Smooth muscle cell (in vitro differentiated cells): ENCODE results near the gene FGF19. TPM values are rescaled to one million over a fixed set of nuclear protein-coding genes. Genes with fewer than 3 reads are reported as not detected.

Source experiments
- DNase-seq: peaks from one replicate; lab custom pipeline; 2025; ENCODE audit not compliant: unreplicated experiment; lab: John Stamatoyannopoulos, UW
- H2AFZ ChIP-seq: fragments of 200-600 bp; sonication (generic); 2 replicates; pipeline ENCODE4 v1.6.0; 2016; ENCODE audit warnings: antibody characterized with exemption, low read depth, mild to moderate bottlenecking
- H3F3A ChIP-seq: fragments of 200-600 bp; sonication (generic); 2 replicates; pipeline ENCODE4 v1.6.0; 2017; ENCODE audit warnings: antibody characterized with exemption, low read depth
- H3K27ac ChIP-seq: fragments of 200-600 bp; sonication (generic); 2 replicates; pipeline ENCODE4 v1.5.1; 2016; ENCODE audit warnings: low read depth, mild to moderate bottlenecking
- H3K27me3 ChIP-seq: fragments of 200-600 bp; sonication (generic); 2 replicates; pipeline ENCODE4 v1.6.1; 2016; ENCODE audit warnings: low read depth, mild to moderate bottlenecking
- H3K36me3 ChIP-seq: fragments of 200-600 bp; sonication (generic); 2 replicates; pipeline ENCODE4 v1.5.1; 2016; ENCODE audit warnings: low read depth
- H3K4me1 ChIP-seq: fragments of 200-600 bp; sonication (generic); 2 replicates; pipeline ENCODE4 v1.5.1; 2016; ENCODE audit warnings: low read depth
- H3K4me2 ChIP-seq: fragments of 200-600 bp; sonication (generic); 2 replicates; pipeline ENCODE4 v1.6.0; 2016; ENCODE audit warnings: mild to moderate bottlenecking
- H3K4me3 ChIP-seq: fragments of 200-600 bp; sonication (generic); 2 replicates; pipeline ENCODE4 v1.5.1; 2016; ENCODE audit warnings: mild to moderate bottlenecking
- H3K79me2 ChIP-seq: fragments of 200-600 bp; sonication (generic); 2 replicates; pipeline ENCODE4 v1.6.0; 2016; ENCODE audit warnings: low read depth, mild to moderate bottlenecking
- H3K9ac ChIP-seq: fragments of 200-600 bp; sonication (generic); 2 replicates; pipeline ENCODE4 v1.6.0; 2016; ENCODE audit warnings: low read depth
- H3K9me3 ChIP-seq: fragments of 200-600 bp; sonication (generic); replicated peaks from 2 replicates; pipeline ENCODE4 v1.5.1; 2016; ENCODE audit warnings: low read depth
- H4K20me1 ChIP-seq: fragments of 200-600 bp; sonication (generic); 2 replicates; pipeline ENCODE4 v1.6.0; 2016; ENCODE audit warnings: low read depth
- WGBS: methylation state at CpG from one replicate; pipeline ENCODE4 v1.1.7; 2016; ENCODE audit warnings: low lambda C conversion rate; 5-methylcytosine and 5-hydroxymethylcytosine counted together
- polyA plus RNA-seq: library from polyadenylated mRNA; unstranded; fragments of >200 nt; fragmentation: Nextera tagmentation; extraction: Ambion mirVana; gene quantifications from 2 replicates; pipeline ENCODE4 v1.2.1, GENCODE V29; 2016
- total RNA-seq: library from RNA; depleted of rRNA; stranded (reverse); fragments of >200 nt; gene quantifications from 2 replicates; pipeline ENCODE4 v1.2.3, GENCODE V29; 2014
- TF ChIP-seq, protein P1 (sequence below): fragments of 200-600 bp; sonication (generic); IDR thresholded peaks from 2 replicates; pipeline ENCODE4 v1.5.1; 2017; ENCODE audit warnings: borderline replicate concordance, mild to moderate bottlenecking, antibody characterized with exemption; ENCODE audit not compliant: insufficient read depth, poor library complexity, severe bottlenecking

The FGF19 gene
- total and polyA plus RNA-seq, 2 experiments from 2014 or later, result not detected

DNA sequence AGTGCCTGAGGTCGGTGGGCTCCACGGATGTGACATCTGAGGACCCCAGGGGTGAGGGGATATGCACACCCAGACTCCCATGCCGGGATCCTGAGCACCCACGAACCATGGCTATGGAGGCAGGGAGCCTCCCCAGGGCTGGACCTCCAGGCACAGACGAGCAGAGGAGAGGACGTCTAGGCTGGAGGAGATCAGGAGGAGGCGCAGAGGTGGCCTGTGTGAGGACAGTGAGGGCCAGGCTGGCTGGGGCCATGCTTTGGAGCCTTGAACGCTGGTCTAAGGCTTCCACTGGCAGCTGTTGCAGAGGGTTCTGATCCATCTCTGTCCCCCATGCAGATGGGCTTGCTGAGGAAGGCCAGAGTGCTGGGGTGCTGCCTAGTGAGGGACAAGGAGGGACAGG, 42.3 kb upstream of the FGF19 start:
- Histone ChIP-seq H2AFZ (no peak overlapping the region), H3K27ac (no peak overlapping the region), H3K4me3 (no peak overlapping the region), H3K9ac (no peak overlapping the region), H3K4me1 (peaks cover 7% of the 10 kb centered on the region), H3K36me3 (no peaks in the 10 kb centered on the region), H3K27me3 (no peaks in the 10 kb centered on the region), H3K9me3 (no peaks in the 10 kb centered on the region), H3K79me2 (no peaks in the 10 kb centered on the region), H3F3A (no peaks in the 10 kb centered on the region), H3K4me2 (no peak overlapping the region), H4K20me1 (no peaks in the 10 kb centered on the region)
- WGBS, result 84% methylated on average over 8 of the region's 8 CpGs
- TF ChIP-seq, protein P1, sequence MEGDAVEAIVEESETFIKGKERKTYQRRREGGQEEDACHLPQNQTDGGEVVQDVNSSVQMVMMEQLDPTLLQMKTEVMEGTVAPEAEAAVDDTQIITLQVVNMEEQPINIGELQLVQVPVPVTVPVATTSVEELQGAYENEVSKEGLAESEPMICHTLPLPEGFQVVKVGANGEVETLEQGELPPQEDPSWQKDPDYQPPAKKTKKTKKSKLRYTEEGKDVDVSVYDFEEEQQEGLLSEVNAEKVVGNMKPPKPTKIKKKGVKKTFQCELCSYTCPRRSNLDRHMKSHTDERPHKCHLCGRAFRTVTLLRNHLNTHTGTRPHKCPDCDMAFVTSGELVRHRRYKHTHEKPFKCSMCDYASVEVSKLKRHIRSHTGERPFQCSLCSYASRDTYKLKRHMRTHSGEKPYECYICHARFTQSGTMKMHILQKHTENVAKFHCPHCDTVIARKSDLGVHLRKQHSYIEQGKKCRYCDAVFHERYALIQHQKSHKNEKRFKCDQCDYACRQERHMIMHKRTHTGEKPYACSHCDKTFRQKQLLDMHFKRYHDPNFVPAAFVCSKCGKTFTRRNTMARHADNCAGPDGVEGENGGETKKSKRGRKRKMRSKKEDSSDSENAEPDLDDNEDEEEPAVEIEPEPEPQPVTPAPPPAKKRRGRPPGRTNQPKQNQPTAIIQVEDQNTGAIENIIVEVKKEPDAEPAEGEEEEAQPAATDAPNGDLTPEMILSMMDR, result no peak
- DNase-seq, result no peak

DNA sequence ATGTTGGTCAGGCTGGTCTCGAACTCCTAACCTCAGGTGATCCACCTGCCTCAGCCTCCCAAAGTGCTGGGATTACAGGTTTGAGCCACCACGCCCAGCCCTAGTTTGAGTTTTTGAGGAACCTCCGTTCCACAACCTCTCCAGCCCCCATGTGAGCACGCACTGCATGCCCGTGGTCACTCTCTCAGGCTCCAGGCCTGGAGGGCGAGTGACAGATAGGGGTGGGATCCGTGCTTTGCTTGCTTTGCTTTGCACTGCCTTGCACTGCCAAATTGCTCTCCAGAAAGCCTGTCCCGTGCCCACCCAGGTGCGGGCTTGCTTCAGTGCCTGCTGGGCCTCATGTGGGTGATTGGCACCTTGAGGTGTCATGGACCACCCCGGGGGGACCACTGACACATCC, 41.4 kb upstream of the FGF19 start:
- Histone ChIP-seq H3K4me1 (peaks cover 7% of the 10 kb centered on the region), H3K4me3 (no peak overlapping the region), H4K20me1 (no peaks in the 10 kb centered on the region), H3K27ac (peak overlapping the region; percentile 18), H3F3A (no peaks in the 10 kb centered on the region), H3K27me3 (no peaks in the 10 kb centered on the region), H3K36me3 (no peaks in the 10 kb centered on the region), H3K9me3 (no peaks in the 10 kb centered on the region), H3K79me2 (no peaks in the 10 kb centered on the region), H3K9ac (no peak overlapping the region), H3K4me2 (no peak overlapping the region), H2AFZ (no peak overlapping the region)
- TF ChIP-seq, protein P1, result no peak
- WGBS, result 82% methylated on average over 10 of the region's 10 CpGs
- no peak for DNase-seq

DNA sequence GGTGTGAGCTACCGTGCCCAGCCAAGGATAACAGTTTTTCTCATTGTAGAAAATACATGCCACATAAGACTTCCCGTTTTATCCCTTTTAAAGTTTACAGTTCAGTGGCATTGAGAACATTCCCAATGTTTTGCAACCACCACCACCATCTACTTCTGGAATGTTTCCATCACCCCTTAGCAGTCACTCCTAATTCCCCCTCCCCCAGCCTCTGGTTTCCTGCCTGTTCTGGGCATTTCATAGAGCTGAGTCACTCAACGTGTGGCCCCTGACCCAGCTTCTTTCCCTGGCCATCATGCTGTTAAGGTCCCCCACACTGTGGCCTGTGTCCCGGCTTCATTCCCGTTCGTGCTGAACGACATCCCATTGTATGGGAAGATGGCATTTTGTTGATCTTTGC, 40.6 kb upstream of the FGF19 start:
- no peak for DNase-seq
- Histone ChIP-seq H3K36me3 (no peaks in the 10 kb centered on the region), H3K27ac (peak overlapping the region; percentile 36), H3K27me3 (no peaks in the 10 kb centered on the region), H3F3A (no peaks in the 10 kb centered on the region), H3K4me2 (peak overlapping the region; percentile 45), H4K20me1 (no peaks in the 10 kb centered on the region), H3K4me3 (no peak overlapping the region), H3K4me1 (peaks cover 7% of the 10 kb centered on the region), H3K79me2 (no peaks in the 10 kb centered on the region), H3K9me3 (no peaks in the 10 kb centered on the region), H3K9ac (no peak overlapping the region), H2AFZ (no peak overlapping the region)
- WGBS, result 15% methylated on average over 7 of the region's 7 CpGs
- TF ChIP-seq, protein P1, result no peak

DNA sequence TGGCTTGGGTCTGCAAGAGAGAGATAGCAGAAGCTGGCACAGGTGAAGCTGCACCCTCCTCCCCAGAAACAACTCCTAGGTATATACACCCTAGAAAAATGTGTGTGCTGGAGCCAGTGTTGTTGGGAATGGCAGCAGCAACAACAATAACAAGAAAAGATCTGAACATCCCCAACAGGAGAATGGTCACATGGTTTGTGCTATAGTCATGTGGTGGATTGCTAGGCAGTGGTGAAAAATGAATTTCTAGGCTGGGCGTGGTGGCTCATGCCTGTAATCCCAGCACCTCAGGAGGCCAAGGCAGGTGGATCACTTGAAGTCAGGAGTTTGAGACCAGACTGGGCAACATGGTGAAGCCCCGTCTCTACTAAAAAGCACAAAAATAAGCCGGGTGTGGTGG, 31.0 kb upstream of the FGF19 start:
- H3K4me3 ChIP-seq, result no peak overlapping the region
- peaks cover 6% of the 10 kb centered on the region for H3K9me3 ChIP-seq
- H2AFZ ChIP-seq, result no peak overlapping the region
- no peaks in the 10 kb centered on the region for H3K36me3 ChIP-seq
- no peak overlapping the region for H3K27ac ChIP-seq
- no peaks in the 10 kb centered on the region for H3K27me3 ChIP-seq
- 99% methylated on average over 3 of the region's 3 CpGs for WGBS
- H3K9ac ChIP-seq, result no peak overlapping the region
- TF ChIP-seq, protein P1, result no peak
- no peaks in the 10 kb centered on the region for H4K20me1 ChIP-seq
- H3K79me2 ChIP-seq, result no peaks in the 10 kb centered on the region
- no peak for DNase-seq
- H3K4me2 ChIP-seq, result no peak overlapping the region
- no peaks in the 10 kb centered on the region for H3K4me1 ChIP-seq
- H3F3A ChIP-seq, result no peaks in the 10 kb centered on the region
